ENCODE results near the gene SLC23A1.
A peak's percentile ranks its signal among the peaks of the same experiment; 100 is the strongest.

Gene SLC23A1

DNA sequence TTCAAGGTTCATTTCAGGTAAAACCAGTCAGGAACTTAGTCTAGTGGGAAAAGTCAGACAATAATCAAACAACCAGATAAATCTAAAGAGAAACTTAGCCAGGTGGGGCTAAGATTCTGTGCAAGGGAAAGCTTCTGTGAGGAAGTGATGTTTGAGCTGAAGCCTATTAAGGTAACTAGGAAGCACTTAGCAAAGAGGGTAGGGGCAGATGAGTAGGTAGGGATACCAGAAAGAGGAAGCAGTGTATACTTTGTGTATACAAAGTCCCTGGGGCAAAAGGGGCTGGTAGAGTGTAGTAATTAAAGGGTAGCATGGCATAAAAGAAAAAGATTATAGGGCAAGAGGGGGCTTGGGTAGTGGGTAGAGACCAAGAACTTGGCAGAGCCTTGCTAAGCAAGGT, 24.4 kb upstream of the SLC23A1 start:
- no peak for DNase-seq (ENCODE audit: low read depth in 2 of 2)

DNA sequence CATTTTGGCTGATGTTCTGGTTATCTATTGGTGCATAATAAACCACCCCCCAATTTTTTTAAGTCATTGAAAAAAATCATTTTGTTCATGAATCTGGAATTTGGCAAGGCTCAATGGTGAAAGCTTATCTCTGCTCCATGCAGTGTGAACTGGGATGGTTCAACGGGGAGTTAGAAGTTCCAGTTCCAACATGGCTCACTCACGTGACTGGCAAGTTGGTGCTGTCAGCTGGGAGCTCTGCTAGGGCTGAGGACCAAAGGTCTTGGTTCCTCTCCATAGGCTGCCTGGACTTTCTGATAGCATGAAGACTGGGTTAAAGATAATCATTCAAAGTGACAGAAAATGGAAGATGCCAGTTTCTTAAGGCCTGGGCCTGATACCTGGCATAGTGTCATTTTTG, 23.9 kb upstream of the SLC23A1 start:
- no peak for DNase-seq (ENCODE audit: low read depth in 2 of 2)

DNA sequence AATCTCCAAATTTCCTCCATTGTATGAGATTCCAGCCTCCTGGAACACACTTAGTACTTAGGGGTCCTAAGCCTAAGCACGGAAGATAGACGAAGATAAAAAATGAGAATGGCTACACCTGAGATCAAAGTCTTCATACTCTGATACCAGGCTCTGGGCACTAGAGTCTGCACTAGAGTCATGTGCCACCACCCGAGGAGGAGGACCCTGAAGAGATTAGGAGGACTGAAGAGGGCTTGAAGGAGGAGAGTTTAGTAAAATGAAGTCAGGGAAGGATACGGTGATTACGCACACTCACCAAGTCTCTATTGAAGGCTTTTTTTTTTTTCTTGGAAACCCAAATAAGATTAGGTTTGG, 21.4 kb upstream of the SLC23A1 start:
- DNase-seq (ENCODE audit: low read depth in 2 of 2): no peak

DNA sequence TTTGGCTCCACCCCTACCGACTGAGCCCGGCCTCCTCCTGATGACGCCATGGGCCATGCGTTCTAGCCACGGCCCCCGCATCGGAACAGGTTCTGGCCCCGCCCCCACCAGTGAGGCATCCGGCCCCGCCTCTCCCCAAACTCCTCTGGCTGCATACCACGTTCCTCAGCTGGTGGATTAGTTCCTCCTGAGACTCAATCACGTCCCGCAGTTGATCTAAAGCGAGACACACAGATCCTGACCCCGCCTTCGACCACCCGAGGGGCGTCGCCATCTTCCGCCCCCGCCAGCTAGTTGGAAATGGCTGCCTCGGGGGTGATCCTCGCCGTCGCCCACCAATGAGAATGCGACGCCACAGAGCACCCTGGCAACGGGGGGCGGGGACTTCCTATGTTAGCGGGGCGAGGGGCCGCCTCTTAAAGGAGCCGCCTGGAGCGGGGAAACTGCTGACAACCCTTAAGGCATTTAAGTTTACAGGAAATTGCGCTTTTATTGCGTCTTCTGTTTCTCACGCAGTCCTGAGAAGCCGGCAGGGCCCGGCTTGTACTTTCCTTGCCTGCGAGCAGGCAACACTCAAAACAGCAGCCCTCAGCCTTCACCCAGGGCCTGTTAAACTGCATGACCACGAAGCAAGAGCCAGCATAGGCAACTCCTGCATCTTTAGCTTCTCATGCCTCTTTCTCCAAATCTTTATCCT, 20.8 kb upstream of the SLC23A1 start, which contains the start of gene SPATA24:
SPATA24 (minus strand) TSS at position 303 of the 697 bp plus-strand sequence; CDS start at position 274, 29 bp downstream.
- DNase-seq (ENCODE audit: low read depth in 2 of 2): peak; percentile 95 to 96

DNA sequence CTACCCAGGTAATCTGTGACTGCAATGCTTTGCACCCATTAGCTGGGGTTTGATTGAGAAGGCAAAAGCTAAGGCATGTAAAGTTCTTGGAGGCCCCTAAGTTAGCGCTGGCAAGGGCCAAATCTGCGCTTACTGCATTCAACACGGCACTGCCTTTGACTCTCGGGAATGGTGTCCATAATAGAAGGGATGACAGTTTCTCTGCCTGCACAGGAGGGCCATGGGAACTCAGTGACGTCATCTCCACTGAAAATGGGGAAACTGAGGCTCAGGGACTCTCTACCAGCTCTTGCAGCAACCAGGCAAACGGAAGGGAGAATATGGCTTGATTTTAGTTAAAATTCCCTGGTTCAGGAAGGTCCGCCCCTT, 20.3 kb upstream of the SLC23A1 start:
- DNase-seq (ENCODE audit: low read depth in 2 of 2): no peak

DNA sequence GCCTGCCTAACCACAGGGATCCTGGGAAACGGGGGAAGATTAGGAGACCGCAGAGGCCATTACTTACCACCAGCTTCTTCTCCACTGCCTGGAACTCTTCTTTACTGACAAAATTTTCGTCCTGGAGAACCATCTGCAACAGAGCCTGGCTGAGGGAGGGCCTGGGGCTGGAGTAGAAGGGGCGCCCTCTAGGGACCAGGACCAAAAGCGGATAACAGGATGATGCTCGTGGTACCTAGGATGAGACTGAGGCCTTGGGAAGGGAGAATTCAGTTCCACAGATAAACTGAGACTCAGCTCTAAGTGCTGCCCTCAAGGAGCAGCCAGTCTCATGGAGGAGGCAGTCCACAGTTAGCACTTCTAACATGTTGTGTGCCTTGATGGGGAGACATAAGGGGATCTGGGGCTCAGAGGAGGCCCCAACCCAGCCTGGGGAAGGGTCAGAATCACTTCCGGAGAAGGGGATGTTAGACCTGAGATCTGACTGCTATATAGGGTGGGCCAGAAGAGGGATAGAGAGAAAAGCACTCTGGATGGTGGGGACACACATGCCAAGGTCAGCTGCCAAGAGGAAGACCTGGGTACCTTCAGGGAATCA, 19.6 kb upstream of the SLC23A1 start:
- DNase-seq (ENCODE audit: low read depth in 2 of 2): no peak

DNA sequence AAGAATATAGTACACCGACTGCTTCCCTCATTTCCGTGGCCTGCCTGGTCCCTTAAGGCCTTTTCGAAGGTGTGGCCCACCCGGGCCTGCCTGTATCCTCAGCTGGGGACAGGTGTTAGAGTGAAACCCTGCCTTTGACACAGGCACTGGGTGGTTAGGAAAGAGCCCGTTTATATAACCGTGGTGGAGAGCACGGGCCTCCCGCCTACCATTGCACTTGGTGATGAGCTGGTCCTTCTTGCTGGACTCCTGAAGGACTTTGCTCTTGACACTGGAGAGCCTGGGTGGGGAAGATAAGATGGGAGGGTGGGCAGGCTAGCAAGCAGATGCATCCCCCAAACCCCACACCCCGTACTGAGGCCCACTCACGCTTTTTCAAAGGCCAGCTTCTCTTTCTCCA, 18.4 kb upstream of the SLC23A1 start:
- no peak for DNase-seq (ENCODE audit: low read depth in 2 of 2)

DNA sequence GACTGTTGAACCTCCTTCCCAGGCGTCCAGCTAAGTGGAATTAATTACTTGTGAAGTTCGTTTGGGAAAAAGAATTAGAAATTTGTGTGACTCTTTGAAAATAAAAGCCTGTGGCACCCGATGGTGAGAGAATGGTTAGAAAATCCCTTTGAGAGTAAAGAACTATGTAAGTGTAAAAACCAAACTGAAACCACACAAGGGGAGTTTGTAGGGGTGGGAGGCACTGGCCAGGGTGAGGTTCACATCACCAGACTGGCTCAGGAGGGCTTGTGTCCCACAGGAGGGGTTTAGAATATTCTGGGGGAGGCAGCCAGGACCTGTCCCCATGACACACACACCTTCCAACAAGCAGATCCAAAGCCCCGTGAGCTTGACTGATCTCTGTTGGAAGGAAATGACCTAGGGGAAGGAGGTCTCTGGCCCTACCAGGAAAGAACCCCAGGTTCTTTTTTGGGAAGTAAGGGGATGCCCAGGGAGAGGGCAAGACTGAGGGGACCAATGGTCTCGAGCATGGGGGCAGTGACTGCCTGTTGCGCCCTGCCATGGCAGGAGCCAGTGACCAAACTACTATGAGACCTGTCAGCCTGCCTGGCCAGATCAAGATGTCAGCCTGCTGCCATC, 16.5 kb upstream of the SLC23A1 start:
- no peak for DNase-seq (ENCODE audit: low read depth in 2 of 2)

DNA sequence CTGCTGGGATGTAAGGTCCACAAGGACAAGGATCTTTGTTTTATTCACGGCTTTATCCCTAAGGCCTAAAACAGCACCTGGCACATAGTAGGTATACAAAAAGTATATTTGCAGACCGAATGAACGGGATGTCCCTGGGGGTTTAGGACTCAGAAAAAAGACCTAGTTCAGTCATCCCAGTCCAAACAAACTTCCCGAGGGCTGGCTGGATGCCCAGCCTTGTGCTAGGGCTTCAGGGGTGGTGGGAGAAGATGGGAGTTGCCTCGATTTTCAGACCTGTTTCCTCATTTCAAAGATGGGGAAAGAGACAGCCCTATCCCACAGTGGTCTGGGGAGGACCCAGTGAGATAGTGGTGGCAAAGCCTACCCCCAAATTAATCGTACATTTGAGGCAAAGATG, 14.8 kb upstream of the SLC23A1 start:
- DNase-seq (ENCODE audit: low read depth in 2 of 2): no peak

DNA sequence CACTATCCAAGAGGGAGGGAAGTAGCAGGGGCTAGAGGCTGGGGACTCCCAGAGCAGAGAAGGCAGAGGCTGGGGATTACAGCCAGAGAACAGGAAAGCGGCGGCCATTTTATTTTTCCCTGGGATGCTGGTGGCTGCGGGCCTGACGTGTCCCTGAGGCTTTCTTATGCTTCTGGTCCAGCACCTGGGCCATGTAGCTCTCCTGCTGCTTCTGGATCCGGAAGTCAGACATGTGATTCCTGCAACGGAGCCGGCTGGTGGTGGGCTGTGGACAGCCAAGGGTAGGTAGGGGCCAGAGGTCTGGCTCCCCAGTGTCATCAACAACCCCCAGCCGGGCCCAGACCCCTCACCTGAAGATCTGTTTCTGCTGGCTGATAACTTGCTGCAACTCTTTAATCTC, 13.6 kb upstream of the SLC23A1 start:
- DNase-seq (ENCODE audit: low read depth in 2 of 2): no peak

DNA sequence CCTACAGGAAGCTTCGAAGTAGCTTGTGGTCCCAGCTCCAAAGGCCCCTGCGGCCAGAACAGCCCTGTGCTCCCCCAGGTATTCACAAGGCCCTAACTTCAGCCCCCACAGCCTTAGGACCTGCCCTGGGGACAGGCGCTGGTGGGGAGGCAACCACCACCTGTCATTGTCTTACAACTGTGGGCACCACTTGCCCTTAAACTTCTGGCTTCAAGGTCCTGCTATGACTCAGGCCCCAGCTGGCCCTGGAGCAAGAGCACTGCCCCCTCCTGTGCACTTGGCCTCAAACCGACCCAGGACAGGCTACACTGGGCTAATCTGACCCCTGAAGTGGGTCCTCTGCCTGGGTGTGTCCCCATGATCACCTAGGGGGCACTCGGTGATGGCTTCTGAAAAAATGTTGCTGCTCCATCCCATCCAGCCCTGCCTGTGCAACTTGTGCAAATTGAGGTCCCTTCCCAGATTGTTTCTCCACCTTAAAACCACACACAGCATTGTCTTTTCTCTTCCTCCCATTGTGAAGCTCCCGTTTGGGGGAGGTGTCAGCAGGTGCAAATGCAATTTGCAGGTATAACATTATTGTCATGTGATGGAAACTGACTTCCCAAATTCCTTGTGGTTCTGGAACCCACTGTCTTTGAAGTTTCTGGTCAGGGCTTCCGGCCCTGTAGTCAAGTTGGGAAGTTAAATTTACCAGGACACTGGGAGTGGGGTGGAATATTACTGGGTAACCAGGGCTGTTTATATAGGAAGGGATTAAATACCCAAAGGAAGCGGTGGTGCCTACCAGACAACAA, 12.9 kb upstream of the SLC23A1 start:
- DNase-seq (ENCODE audit: low read depth in 2 of 2): no peak

DNA sequence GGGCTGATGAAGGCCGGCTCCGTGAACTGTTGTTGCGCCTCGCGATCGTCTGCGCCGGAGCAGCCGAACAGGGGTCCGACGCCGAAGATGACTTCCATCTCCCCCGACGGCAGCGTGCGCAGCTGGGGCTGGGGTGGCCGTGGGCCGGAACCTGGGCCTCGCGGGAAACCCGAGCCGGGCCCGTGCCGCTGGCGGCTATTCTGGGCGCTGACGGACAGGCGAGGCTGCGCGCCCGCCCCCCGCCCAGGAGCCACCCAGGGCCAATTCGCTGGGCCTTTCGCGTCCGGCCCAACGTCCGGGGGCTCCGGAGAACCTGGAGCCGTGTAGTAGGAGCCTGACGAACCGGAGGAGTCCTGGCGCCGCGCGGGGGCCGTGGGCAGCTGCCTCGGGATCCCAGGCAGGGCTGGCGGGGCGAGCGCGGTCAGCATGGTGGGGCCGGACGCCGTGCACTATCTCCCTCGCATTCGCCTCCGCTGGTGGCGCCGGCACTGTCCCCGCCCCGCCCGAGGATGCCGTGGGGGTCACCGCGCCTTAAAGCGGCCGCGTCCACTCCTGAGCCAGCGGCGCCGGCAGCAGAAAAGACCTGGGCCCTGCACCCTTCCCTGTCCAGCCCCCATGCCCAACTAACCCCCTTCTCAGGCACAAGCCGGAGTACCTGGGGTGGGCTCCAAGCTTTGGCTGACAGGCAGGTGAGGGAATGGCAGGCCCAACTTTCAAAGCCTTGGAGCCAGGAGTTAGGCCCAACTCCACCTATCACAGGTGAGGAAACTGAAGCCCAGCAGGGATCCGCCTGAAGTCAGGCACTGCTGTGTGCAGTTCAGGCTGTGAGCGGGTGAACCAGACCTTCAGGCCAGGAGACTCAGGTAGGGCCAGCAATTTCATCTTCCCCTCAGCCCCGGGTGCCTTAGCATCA, 11.8 kb upstream of the SLC23A1 start, which contains the start of gene PROB1:
PROB1 (minus strand) TSS at position 451 of the 913 bp plus-strand sequence; CDS start at position 428, 23 bp downstream.
- no peak for DNase-seq (ENCODE audit: low read depth in 2 of 2)

DNA sequence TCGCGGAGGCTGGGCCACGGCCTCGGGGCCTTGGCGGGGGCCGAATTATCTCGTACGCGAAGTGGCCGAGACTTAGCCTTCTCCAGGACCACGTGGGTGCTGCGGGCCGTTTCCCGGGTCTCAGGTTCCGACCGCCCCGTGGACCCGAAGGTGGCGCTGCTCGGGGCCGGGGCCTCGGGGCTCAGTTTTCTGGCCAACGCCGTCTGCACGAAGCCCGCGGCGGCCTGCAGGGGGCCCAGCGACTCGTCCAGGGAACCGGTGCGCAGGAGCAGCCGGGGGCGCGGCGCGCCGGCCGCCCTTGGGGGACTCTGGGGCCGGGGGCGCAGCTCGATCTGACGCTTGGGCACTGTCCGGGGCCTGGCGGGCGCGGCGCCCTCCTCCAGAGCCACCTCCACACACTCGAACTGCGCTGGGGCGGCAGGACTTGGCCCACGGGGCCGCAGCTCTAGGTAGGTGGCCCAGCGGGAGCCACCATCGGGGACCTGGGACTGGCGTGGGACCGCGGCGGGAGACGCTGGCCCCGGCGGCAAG, 11.1 kb upstream of the SLC23A1 start:
- DNase-seq (ENCODE audit: low read depth in 2 of 2): no peak

DNA sequence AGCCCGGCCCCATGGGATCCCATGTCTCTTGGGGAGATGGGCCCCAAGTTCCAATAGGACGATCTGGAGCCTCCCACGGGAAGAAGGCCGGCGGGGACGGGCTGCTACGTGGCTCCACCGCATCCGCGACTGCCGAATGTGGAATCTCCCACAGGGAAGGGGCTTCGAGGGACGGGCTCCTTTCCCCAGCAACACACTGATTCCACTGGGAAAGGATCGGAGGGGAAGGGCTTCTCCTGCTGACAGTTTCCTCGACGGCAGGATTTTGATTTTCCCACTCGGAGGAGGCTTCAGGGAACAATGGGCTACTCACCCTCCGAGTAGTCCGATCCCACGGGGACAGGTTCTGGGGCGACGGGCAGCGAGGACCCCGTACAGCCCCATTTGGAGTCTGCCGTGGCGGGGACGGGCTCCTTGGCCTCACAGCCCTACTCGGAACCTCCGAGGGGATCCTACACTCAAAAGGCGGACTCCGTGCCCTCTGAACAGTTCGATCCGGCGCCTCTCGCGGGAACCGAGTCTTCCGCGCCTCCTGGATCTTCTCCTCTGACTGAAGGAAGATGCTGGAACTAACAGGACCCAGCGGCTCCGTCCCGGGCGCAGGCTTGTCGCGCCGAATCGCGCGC, 10.5 kb upstream of the SLC23A1 start:
- DNase-seq (ENCODE audit: low read depth in 2 of 2): no peak

DNA sequence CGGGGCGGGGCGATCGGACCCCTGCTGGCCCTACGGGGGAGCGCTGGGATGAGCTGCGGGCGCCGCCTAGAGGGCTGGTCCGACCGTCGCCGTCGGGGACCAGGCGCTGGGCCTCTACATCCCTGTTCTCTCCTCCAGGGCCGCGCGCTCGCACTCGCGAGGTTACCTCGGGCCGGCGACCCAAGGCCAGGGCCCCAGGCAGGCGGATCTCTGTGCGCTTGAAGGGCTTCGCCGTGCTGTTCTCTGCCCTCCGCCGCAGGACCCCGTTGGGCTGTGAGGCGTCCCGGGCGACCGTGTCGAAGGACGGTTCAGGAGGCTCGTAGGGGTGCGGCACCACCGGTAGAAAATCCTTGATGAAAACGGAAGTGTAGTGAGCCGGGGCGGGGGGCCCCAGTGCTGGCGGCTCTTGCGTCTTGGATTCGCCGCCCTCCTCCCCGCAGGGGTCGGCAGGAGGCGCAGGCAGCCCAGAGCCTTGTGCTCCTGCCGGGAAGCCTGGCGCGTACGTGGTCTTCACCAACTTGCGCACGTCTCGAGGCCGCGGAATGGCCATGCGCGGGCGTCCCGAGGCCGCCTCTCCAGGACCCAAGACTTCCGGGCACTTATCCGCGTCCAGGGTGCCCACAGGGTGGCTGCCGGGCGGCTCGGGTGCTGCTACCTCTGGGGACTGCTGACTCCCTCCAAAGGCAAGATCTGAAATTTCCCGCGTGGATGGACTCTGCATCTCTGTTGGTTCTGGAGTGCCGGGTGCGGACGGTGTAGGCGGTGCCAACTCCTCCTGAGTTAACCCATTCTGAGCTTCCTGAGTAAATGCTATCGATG, 9.8 kb upstream of the SLC23A1 start:
- no peak for DNase-seq (ENCODE audit: low read depth in 2 of 2)

DNA sequence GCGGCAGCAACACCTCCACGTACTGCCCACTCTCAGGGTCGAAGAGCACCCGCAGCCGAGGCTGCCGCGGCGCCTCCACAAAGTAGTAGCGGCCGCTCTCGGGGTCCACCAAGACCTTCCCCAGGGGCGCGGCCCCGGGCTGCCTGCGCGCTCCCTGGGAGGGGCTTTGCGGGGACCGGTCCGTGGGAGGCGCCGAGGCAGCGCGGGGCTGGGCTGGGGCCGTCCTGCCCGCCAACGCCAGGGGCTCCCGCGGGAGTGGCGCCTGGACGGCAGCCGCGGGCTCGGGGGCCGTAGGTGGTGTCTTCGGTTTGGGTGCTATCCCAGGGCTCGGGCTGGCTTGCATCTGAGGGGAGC, 9.2 kb upstream of the SLC23A1 start:
- DNase-seq (ENCODE audit: low read depth in 2 of 2): no peak

DNA sequence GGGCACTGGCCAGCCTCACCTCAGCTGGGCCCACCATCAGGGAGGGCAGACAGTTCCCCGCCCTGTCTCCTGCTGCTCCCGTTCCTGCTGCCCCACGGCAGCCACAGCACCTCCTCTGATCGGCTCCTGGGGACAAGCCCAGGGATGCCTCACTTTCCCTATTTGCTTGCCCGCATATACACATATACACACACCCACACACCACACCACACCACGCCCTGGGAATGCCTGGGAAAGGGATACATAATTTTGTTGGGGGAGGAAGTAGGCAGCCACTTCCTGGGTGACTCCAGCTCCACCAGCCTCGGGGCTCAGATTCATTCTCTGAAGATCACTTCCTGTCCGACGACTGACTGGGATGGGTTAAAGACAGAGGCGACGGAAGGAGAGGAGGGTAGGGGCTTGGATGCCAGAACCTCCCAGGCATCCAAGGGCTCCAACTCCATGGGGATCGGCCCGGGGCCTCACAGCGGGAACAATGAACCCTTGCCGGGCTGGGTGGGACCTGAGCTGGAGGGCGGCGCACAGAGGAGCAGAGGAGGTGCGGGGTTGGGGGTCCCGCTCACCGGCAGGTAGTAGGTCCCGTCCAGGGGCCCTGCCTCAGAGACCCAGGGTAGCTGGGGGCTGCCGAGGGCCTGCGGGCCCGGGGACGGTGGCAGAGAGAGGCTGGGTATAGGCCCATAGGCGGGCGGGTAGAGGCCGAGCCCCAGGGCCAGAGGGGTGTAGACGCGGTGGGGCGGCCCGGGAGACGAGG, 8.7 kb upstream of the SLC23A1 start:
- no peak for DNase-seq (ENCODE audit: low read depth in 2 of 2)

DNA sequence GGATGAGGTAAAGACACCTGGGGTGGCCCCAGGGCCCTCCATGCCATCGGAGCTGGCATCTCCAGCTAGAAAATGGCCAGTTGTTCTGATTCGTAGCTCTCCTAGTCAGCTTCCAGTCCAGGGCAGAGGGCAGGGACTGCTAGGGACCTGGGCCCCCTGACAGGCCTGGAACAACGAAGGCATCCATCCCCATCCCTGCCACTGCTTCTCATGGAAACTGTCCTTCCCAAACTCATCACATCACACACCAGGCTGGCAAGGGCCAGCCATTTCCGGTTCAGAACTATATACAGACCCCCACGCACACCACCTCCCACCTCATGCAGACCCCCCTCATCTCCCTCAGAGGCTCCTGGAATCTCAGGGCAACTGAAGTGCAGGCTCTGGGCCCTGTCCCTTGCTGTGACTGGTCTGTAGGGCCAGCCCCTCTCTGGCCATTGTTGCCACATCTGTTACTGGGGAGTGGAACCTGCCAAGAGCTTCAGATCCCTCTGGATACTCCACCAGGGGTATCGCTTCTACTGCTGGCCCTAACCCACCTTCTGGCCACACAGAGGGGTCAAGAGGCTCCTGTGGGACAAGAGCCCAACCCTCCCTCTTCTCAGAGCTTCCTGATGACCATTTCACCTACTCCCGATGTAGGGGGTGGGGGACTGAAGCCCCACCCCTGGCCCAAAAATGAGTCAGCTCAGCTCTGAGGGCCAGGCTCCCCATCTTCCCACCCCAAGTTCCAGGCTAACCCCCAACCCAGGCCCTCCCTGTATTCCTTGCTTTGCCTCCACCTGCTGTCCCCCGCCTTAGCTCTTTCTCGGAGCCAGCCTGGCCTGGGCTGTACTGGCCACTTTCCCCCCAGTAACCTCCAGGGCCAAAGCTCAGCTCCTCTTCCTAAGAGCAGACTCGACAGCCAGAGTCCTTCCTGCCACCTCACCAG, 7.8 kb upstream of the SLC23A1 start:
- no peak for DNase-seq (ENCODE audit: low read depth in 2 of 2)

All from fibroblast of skin of left quadriceps (primary cell).